B cell (primary cell): ENCODE results near the gene UAP1L1.

Experiments
- CTCF ChIP-seq: fragments of 200-600 bp; IDR thresholded peaks from one replicate; pipeline ENCODE4 v1.8.0; 2022; ENCODE audit warnings: antibody characterized with exemption, mild to moderate bottlenecking
- EZH2 ChIP-seq: IDR thresholded peaks from 2 replicates; pipeline ENCODE4 v1.6.1; 2012; ENCODE audit warnings: borderline replicate concordance, low read depth, mild to moderate bottlenecking, moderate library complexity, low read length; ENCODE audit not compliant: insufficient read depth, poor library complexity, severe bottlenecking

GRCh38 chr9:137052293-137052692 lies 25.0 kb upstream of the UAP1L1 start:
- no peak for TF ChIP-seq CTCF
- TF ChIP-seq EZH2: no peak
